Progenitor cell of endocrine pancreas (in vitro differentiated cells): ENCODE measurements around the gene STK33. TPM values are rescaled to one million over a fixed set of nuclear protein-coding genes. Genes with fewer than 3 reads are reported as not detected.

Experiments
- DNase-seq: peaks from one replicate; pipeline ENCODE4 v3.0.0; 2021; ENCODE audit warnings: low spot score; ENCODE audit not compliant: unreplicated experiment
- H3K27ac Mint-ChIP-seq: 2 replicates; pipeline ENCODE4 v1.8.0; 2021; ENCODE audit warnings: mild to moderate bottlenecking, moderate library complexity, mixed read lengths
- H3K27me3 Mint-ChIP-seq: 2 replicates; pipeline ENCODE4 v1.8.0; 2021; ENCODE audit warnings: mixed read lengths
- H3K36me3 Mint-ChIP-seq: 2 replicates; pipeline ENCODE4 v1.8.0; 2022; ENCODE audit warnings: mixed read lengths; ENCODE audit not compliant: insufficient read depth
- H3K4me1 Mint-ChIP-seq: 2 replicates; pipeline ENCODE4 v1.8.0; 2021; ENCODE audit warnings: low read depth, mixed read lengths
- H3K4me3 Mint-ChIP-seq: 2 replicates; pipeline ENCODE4 v1.8.0; 2021; ENCODE audit warnings: low read depth, mild to moderate bottlenecking, moderate library complexity, mixed read lengths
- H3K9me3 Mint-ChIP-seq: 2 replicates; pipeline ENCODE4 v1.8.0; 2021; ENCODE audit warnings: low read depth, mixed read lengths
- total RNA-seq: library from RNA; stranded (reverse); gene quantifications from 2 replicates; pipeline ENCODE4 v1.2.1, GENCODE V29; 2021
- TF ChIP-seq, protein P1 (sequence below): fragments of 200-600 bp; sonication (generic); IDR thresholded peaks from one replicate; pipeline ENCODE4 v1.5.0; 2021; ENCODE audit warnings: antibody characterized with exemption, mild to moderate bottlenecking; ENCODE audit not compliant: unreplicated experiment

Gene STK33
- total RNA-seq, 1 donor from 2014 or later: 23.4 TPM

DNA sequence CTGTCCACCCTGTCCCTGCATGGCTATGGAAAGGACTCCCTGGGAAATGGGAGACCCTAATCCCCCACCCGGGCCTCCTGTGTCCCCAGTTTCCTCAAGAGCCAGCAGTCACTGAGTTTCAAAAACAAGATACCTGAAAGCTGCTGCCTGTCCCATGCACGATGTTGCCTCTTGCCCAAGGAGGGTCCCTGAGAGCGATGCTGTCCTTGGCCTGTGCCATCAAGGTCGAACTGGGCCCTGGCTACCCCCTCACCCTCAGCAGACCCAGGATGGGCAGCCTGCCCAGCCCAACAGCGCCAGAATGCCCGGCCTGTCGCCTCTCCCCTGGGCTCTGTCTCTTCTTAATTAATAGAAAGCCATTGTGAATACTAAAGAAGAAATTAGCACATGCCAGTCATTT lies 225.8 kb downstream of the STK33 start:
- no peaks in the 10 kb centered on the region for H3K36me3 Mint-ChIP-seq
- no peak overlapping the region for H3K27ac Mint-ChIP-seq
- H3K27me3 Mint-ChIP-seq: no peaks in the 10 kb centered on the region
- no peak for DNase-seq
- no peaks in the 10 kb centered on the region for H3K9me3 Mint-ChIP-seq
- TF ChIP-seq, protein P1, sequence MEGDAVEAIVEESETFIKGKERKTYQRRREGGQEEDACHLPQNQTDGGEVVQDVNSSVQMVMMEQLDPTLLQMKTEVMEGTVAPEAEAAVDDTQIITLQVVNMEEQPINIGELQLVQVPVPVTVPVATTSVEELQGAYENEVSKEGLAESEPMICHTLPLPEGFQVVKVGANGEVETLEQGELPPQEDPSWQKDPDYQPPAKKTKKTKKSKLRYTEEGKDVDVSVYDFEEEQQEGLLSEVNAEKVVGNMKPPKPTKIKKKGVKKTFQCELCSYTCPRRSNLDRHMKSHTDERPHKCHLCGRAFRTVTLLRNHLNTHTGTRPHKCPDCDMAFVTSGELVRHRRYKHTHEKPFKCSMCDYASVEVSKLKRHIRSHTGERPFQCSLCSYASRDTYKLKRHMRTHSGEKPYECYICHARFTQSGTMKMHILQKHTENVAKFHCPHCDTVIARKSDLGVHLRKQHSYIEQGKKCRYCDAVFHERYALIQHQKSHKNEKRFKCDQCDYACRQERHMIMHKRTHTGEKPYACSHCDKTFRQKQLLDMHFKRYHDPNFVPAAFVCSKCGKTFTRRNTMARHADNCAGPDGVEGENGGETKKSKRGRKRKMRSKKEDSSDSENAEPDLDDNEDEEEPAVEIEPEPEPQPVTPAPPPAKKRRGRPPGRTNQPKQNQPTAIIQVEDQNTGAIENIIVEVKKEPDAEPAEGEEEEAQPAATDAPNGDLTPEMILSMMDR: no peak
- no peaks in the 10 kb centered on the region for H3K4me1 Mint-ChIP-seq
- no peak overlapping the region for H3K4me3 Mint-ChIP-seq

DNA sequence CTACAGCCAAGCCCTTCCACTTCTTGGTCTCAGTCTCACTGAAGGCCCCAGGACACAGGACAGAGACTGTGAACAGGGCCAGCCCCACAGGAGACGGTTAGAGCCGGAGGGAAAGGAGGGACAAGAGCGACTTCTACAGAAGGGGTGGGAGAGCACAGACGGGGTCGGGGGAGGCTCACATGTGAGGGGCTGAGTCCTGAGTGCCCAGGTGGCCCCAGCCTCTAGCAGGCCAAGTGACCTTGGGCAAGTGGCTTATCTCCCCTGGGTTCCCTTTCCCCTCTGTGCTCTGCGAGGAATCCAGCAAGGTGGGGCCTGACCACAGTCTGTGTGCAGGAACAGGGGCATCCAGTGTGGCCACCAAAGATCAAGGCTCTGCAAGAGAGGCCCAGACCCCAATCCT lies 227.7 kb downstream of the STK33 start:
- Mint-ChIP-seq H3K27me3 (no peaks in the 10 kb centered on the region), H3K36me3 (no peaks in the 10 kb centered on the region), H3K9me3 (no peaks in the 10 kb centered on the region), H3K27ac (no peak overlapping the region), H3K4me1 (no peaks in the 10 kb centered on the region), H3K4me3 (no peak overlapping the region)
- TF ChIP-seq, protein P1: no peak
- no peak for DNase-seq

DNA sequence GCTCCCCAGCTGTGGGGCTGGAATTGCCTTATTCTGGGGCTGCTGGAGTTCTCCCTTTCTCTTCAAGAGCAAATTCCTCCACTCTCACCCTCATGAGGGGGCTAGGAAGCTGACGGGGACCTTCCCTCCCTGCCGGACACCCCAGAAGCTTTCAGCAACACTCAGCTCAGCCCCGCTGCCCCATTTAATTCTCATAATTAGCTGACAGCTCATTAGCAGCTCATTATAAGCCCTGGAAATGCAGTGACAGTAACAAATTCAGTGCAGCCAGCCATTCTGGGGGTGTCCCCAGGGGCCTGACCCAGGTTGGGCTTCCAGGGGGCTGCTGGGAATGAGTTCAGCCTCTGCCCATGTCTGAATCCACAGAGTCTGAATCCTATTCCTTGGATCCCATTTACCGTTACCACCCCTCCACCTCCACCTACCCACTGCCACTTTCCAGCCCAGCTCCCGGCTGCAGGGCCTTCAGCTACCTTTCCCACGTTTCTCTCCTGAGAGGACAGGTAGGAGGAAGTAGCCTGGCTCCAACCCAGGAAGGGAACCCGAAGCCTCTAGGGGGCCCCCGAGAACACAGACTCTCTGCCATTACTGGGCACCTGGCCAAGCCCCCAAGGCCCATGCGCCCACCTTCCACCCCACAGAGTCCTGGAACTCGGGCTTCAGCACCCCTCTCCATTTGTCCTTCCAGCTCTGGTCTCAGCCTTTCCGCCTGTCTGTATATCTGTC lies 228.6 kb downstream of the STK33 start:
- TF ChIP-seq, protein P1: no peak
- Mint-ChIP-seq H3K27me3 (no peaks in the 10 kb centered on the region), H3K4me3 (no peak overlapping the region), H3K36me3 (no peaks in the 10 kb centered on the region), H3K9me3 (no peaks in the 10 kb centered on the region), H3K4me1 (no peaks in the 10 kb centered on the region), H3K27ac (no peak overlapping the region)
- DNase-seq: no peak

DNA sequence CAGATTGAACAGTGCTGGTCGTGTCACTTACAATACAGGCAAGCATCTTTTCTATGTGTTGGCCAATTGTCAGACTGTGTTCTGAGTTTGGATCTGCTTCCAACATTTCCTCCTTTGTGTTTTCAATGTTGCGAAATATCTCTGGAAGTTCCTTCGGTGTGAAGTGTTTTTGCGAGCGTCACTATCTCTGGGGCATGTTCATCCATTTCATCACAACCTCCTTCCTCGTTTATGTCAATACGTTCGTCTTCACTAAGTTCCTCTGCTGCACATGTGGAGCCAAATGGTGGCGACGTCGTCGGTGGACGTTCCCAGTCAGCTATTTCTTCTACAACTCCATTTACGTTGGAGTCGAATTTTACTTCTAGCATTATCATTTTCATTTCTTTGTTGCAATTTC lies 230.1 kb downstream of the STK33 start:
- Mint-ChIP-seq H3K4me1 (no peaks in the 10 kb centered on the region), H3K4me3 (no peak overlapping the region), H3K36me3 (no peaks in the 10 kb centered on the region), H3K9me3 (no peaks in the 10 kb centered on the region), H3K27me3 (no peaks in the 10 kb centered on the region), H3K27ac (no peak overlapping the region)
- TF ChIP-seq, protein P1: no peak
- no peak for DNase-seq

DNA sequence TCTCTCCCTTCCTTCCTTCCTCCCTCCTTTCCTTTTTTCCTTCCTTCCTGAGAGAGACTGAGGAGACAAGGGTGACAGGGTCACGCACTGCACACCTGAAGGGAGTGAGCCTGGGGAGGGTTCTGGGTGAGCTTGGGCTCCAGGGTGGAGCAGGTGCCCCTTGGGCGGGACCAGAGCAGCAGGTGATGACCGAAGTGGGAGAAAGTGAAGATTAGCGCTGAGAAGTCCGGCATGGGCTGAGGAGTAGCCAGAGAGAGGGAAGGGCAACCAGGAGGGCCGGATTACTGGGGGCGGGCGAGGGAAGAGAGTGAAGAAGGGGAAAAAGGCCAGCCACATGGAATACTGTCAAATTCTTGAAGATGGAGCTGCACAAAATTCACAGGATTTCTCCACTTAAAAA lies 231.1 kb downstream of the STK33 start:
- TF ChIP-seq, protein P1: no peak
- Mint-ChIP-seq H3K27ac (no peak overlapping the region), H3K36me3 (no peaks in the 10 kb centered on the region), H3K9me3 (no peaks in the 10 kb centered on the region), H3K4me1 (no peaks in the 10 kb centered on the region), H3K4me3 (no peak overlapping the region), H3K27me3 (no peaks in the 10 kb centered on the region)
- DNase-seq: no peak
